KMS-11 (cell line): ENCODE results near the gene CEP97.
"Not testable (repeated sequence)": the region's sequence is repeated elsewhere in the genome, so short reads cannot be mapped to it uniquely, and the experiment has no call there.

Source experiments
- H2AFZ ChIP-seq: fragments of 200-600 bp; sonication (generic); 2 replicates; pipeline ENCODE4 v1.6.1; 2016; ENCODE audit warnings: antibody characterized with exemption, mixed run types, low read depth
- H3K27ac ChIP-seq: fragments of 200-600 bp; sonication (generic); 2 replicates; pipeline ENCODE4 v1.6.1; 2016; ENCODE audit warnings: mild to moderate bottlenecking, mixed run types
- H3K27me3 ChIP-seq: fragments of 200-600 bp; sonication (generic); 2 replicates; pipeline ENCODE4 v1.6.1; 2017; ENCODE audit warnings: mild to moderate bottlenecking, low read depth, mixed run types, moderate library complexity; ENCODE audit not compliant: insufficient read depth
- H3K36me3 ChIP-seq: fragments of 200-600 bp; sonication (generic); 2 replicates; pipeline ENCODE4 v1.6.1; 2017; ENCODE audit warnings: mild to moderate bottlenecking, mixed run types; ENCODE audit not compliant: insufficient read depth
- H3K4me1 ChIP-seq: fragments of 200-600 bp; sonication (generic); 2 replicates; pipeline ENCODE4 v1.6.1; 2016; ENCODE audit warnings: mild to moderate bottlenecking, low read depth, mixed run types; ENCODE audit not compliant: poor library complexity, severe bottlenecking
- H3K4me2 ChIP-seq: fragments of 200-600 bp; sonication (generic); 2 replicates; pipeline ENCODE4 v1.7.0; 2016; ENCODE audit warnings: mild to moderate bottlenecking, mixed run types
- H3K4me3 ChIP-seq: fragments of 200-600 bp; sonication (generic); IDR thresholded peaks from 2 replicates; pipeline ENCODE4 v1.6.1; 2017; ENCODE audit warnings: low read depth, low read length, mixed read lengths; ENCODE audit not compliant: insufficient read depth
- H3K79me2 ChIP-seq: fragments of 200-600 bp; sonication (generic); 2 replicates; pipeline ENCODE4 v1.6.1; 2016; ENCODE audit warnings: low read depth, mixed run types; ENCODE audit not compliant: insufficient read depth
- H3K9ac ChIP-seq: fragments of 200-600 bp; sonication (generic); 2 replicates; pipeline ENCODE4 v1.6.1; 2016; ENCODE audit warnings: mild to moderate bottlenecking, mixed run types
- H4K20me1 ChIP-seq: fragments of 200-600 bp; sonication (generic); 2 replicates; pipeline ENCODE4 v1.6.1; 2016; ENCODE audit warnings: mild to moderate bottlenecking, mixed run types; ENCODE audit not compliant: insufficient read depth
- TF ChIP-seq, protein P1 (sequence below): fragments of 200-600 bp; sonication (generic); conservative IDR thresholded peaks from 2 replicates; pipeline ENCODE4 v1.6.1; 2017; ENCODE audit warnings: low read depth, mild to moderate bottlenecking, antibody characterized with exemption, low read length, moderate library complexity, mixed read lengths

The CEP97 gene

DNA sequence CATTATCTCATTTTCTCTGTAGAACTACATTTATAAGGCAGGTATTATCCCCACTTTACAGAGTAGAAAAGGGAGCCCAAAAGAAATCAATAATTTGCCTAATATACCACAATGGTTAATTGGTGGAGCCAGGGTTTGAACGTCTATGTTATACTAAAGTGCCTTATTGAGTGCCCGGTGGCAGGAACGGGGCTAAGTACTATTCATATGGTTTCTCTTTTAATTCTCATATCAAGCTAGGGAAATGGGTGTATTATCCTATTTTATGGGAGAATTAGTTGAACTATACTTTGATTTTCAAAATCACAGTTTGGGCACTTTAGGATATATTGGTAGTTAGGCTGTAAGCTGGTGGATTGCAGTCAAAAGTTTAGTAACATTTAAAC is 1.5 kb downstream of the CEP97 start:
- H4K20me1 ChIP-seq, result no peaks in the 10 kb centered on the region
- peaks cover 29% of the 10 kb centered on the region for H3K4me1 ChIP-seq
- TF ChIP-seq, protein P1, sequence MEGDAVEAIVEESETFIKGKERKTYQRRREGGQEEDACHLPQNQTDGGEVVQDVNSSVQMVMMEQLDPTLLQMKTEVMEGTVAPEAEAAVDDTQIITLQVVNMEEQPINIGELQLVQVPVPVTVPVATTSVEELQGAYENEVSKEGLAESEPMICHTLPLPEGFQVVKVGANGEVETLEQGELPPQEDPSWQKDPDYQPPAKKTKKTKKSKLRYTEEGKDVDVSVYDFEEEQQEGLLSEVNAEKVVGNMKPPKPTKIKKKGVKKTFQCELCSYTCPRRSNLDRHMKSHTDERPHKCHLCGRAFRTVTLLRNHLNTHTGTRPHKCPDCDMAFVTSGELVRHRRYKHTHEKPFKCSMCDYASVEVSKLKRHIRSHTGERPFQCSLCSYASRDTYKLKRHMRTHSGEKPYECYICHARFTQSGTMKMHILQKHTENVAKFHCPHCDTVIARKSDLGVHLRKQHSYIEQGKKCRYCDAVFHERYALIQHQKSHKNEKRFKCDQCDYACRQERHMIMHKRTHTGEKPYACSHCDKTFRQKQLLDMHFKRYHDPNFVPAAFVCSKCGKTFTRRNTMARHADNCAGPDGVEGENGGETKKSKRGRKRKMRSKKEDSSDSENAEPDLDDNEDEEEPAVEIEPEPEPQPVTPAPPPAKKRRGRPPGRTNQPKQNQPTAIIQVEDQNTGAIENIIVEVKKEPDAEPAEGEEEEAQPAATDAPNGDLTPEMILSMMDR, result no peak
- peaks cover 4% of the 10 kb centered on the region; the same call in 1 of the 2 replicates for H3K36me3 ChIP-seq
- peak overlapping the region; percentile 49 for H3K4me3 ChIP-seq
- H2AFZ ChIP-seq, result peak overlapping the region; percentile 91; the same call in 1 of the 2 replicates
- H3K27ac ChIP-seq, result no peak overlapping the region; the same call in 1 of the 2 replicates
- H3K27me3 ChIP-seq, result no peaks in the 10 kb centered on the region
- peaks cover 15% of the 10 kb centered on the region; the same call in 1 of the 2 replicates for H3K79me2 ChIP-seq
- peak overlapping the region; percentile 54; the same call in 1 of the 2 replicates for H3K9ac ChIP-seq
- H3K4me2 ChIP-seq, result peak overlapping the region; percentile 65

DNA sequence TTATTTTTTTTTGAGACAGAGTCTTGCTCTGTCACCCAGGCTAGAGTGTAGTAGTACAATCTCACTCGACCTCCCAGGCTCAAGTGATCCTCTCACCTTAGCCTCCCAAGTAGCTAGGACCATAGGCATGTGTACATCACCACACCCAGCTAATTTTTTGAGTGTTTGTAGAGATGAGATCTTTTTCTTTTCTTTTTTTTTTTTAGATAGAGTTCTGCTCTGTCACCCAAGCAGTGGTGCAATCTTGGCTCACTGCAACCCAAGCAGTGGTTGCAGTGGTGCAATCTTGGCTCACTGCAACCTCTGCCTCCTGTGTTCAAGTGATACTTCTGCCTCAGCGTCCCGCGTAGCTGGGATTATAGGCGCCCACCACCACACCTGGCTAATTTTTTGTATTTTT is 5.2 kb downstream of the CEP97 start:
- Histone ChIP-seq H3K4me3 (no peak overlapping the region), H4K20me1 (no peaks in the 10 kb centered on the region), H3K27ac (no peak overlapping the region), H3K4me2 (no peak overlapping the region), H3K9ac (no peak overlapping the region), H2AFZ (no peak overlapping the region), H3K79me2 (peaks cover 15% of the 10 kb centered on the region; the same call in 1 of the 2 replicates), H3K27me3 (no peaks in the 10 kb centered on the region), H3K36me3 (peaks cover 11% of the 10 kb centered on the region), H3K4me1 (peaks cover 16% of the 10 kb centered on the region)
- TF ChIP-seq, protein P1, result no peak

DNA sequence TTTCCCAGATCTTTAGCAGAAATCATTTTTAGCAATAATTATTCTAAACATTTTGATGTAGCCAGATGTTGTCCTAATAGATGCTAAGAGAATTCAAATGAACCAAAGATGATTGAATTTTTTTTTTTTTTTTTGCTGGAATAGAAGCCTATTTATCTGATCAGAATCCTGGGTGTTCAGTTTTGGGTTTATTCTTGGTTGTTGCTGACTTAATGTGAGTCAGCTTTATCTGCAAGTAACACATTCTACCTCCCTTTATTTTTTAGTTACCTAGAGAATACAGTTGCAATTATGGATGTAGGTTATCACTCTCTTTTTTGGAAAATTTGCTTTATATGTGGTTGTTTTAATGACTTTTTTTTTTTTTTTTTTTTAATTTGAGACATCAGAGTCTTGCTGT is 6.4 kb downstream of the CEP97 start:
- Histone ChIP-seq H3K4me1 (peaks cover 14% of the 10 kb centered on the region), H3K9ac (no peak overlapping the region), H3K4me3 (no peak overlapping the region), H3K27me3 (no peaks in the 10 kb centered on the region), H4K20me1 (no peaks in the 10 kb centered on the region), H2AFZ (no peak overlapping the region), H3K27ac (no peak overlapping the region), H3K36me3 (peaks cover 11% of the 10 kb centered on the region), H3K79me2 (peaks cover 8% of the 10 kb centered on the region; the same call in 1 of the 2 replicates), H3K4me2 (no peak overlapping the region)
- TF ChIP-seq, protein P1, result no peak

DNA sequence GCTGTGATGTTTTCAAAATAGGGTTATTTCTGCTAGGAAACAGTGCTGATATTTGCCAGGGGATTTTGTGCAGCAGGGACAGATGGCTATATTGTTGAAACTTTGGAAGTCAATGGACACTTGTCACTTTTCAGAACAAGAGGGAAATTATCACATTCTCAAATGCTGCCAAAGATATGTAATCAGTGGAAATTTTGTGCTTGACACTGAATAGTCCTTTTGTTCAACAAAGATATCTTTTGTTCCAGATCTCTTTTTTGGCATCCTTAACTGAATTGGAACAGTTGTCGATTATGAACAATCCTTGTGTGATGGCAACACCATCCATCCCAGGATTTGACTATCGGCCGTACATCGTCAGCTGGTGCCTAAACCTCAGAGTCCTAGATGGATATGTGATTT is 7.8 kb downstream of the CEP97 start:
- no peak overlapping the region for H2AFZ ChIP-seq
- peaks cover 11% of the 10 kb centered on the region for H3K36me3 ChIP-seq
- H3K27ac ChIP-seq, result no peak overlapping the region
- no peaks in the 10 kb centered on the region for H3K27me3 ChIP-seq
- H3K79me2 ChIP-seq, result no peaks in the 10 kb centered on the region
- H3K4me3 ChIP-seq, result no peak overlapping the region
- H3K4me1 ChIP-seq, result no peaks in the 10 kb centered on the region
- H3K9ac ChIP-seq, result no peak overlapping the region
- no peak overlapping the region for H3K4me2 ChIP-seq
- TF ChIP-seq, protein P1, result no peak
- H4K20me1 ChIP-seq, result no peaks in the 10 kb centered on the region

GRCh38 chr3:101735833-101736232 is 11.4 kb downstream of the CEP97 start:
- H2AFZ ChIP-seq, result no peak overlapping the region
- H3K36me3 ChIP-seq, result peaks cover 7% of the 10 kb centered on the region

DNA sequence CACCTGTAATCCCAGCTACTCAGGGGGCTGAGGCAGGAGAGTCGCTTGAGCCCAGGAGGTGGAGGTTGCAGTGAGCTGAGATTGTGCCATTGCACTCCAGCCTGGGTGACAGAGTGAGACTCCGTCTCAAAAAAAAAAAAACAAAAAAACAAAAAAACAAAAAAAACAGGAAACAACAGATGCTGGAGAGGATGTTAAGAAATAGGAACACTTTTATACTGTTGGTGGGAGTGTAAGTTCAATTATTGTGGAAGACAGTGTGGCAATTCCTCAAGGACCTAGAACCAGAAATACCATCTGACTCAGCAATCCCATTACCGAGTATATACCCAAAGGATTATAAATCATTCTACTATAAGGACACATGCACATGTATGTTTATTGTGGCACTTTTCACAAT is 17.5 kb downstream of the CEP97 start:
- not testable (repeated sequence) for H3K27me3 ChIP-seq, H3K4me3 ChIP-seq, H3K27ac ChIP-seq, H3K79me2 ChIP-seq, H2AFZ ChIP-seq, H3K4me2 ChIP-seq, H3K4me1 ChIP-seq, H3K9ac ChIP-seq, H4K20me1 ChIP-seq, H3K36me3 ChIP-seq

More at GRCh38 chr3:101735833-101736232, 11.4 kb downstream of the CEP97 start:
- H3K4me1 ChIP-seq, result no peaks in the 10 kb centered on the region
- no peak overlapping the region for H3K27ac ChIP-seq
- H3K9ac ChIP-seq, result no peak overlapping the region
- H3K4me2 ChIP-seq, result no peak overlapping the region
- H3K4me3 ChIP-seq, result no peak overlapping the region
- TF ChIP-seq, protein P1, result no peak
- H4K20me1 ChIP-seq, result no peaks in the 10 kb centered on the region
- no peaks in the 10 kb centered on the region for H3K79me2 ChIP-seq
- H3K27me3 ChIP-seq, result no peaks in the 10 kb centered on the region
